HG03460 (cell line): ENCODE data around the gene GRIK5.
A peak's percentile ranks its signal among the peaks of the same experiment; 100 is the strongest.

ENCODE experiments used
- ATAC-seq: cut with Tn5 transposase; IDR thresholded peaks from one replicate; pipeline ENCODE4 v1.9.1; 2021; ENCODE audit not compliant: unreplicated experiment

GRIK5 gene

GRCh38 chr19:42076380-42076944 lies 6.5 kb upstream of the GRIK5 start:
- no peak for ATAC-seq

DNA sequence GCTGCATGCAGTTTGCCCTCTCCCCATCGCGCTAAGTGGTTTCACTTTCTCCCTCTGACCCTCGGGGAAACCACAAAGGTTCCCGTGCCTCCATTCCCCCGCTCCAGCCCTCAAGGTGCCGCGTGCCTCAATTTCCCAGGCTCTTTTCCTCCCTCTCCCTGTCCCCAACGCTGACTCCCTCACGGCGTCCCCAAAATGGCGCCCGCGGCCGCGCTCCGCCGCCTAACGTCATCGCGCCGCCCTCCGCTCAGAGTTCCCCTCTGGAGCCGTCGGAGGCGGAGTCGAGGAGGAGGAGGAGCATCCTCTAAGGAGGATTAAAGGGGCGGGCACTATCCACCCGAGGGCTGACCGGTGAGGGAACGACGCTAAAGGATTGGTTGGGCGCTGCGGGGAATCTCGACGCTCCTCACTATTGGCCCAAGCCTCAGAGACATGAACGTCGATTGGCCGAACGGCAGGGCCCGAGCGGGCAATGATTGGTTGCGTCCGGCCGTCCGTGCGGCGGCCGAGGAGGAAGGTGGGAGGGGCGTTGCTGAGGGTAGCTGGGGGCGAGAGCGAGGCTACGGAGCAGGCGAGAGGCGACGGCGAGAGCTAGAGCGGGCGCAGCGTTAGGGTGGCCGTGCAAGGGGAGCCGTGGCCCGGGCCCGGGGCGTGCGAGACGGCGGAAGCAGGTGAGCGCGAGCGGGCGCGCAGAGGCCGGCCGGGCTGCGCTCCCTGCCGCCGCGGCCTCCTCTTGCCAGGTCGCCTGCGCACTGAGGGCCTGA lies 5.8 kb upstream of the GRIK5 start, which contains the start of gene ZNF574:
ZNF574 (plus strand) TSS at position 551 of the 764 bp plus-strand sequence. CDS start 2,441 bp downstream, outside the sequence.
- peak; percentile 91 for ATAC-seq

DNA sequence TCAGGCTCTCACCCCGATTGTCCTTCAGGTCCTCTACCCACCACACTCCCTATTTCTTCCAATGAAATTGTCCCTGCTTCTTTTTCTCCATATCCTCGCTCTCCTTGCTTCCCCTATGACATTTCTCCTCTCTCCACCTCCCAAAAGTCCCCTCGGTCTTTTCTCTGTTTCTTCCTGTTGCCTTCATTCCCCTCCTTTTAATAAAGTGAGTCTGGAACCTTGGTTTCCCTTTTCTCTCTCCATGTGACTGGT lies 5.3 kb upstream of the GRIK5 start:
- no peak for ATAC-seq

GRCh38 chr19:42074513-42075363 lies 4.7 kb upstream of the GRIK5 start:
- no peak for ATAC-seq

- ATAC-seq: no peak
Observed at GRCh38 chr19:42071247-42071646, 1.2 kb upstream of the GRIK5 start.

GRCh38 chr19:42068756-42069571 lies 1.0 kb downstream of the GRIK5 start:
- no peak for ATAC-seq

GRCh38 chr19:42068361-42068755 lies 1.6 kb downstream of the GRIK5 start:
- no peak for ATAC-seq

DNA sequence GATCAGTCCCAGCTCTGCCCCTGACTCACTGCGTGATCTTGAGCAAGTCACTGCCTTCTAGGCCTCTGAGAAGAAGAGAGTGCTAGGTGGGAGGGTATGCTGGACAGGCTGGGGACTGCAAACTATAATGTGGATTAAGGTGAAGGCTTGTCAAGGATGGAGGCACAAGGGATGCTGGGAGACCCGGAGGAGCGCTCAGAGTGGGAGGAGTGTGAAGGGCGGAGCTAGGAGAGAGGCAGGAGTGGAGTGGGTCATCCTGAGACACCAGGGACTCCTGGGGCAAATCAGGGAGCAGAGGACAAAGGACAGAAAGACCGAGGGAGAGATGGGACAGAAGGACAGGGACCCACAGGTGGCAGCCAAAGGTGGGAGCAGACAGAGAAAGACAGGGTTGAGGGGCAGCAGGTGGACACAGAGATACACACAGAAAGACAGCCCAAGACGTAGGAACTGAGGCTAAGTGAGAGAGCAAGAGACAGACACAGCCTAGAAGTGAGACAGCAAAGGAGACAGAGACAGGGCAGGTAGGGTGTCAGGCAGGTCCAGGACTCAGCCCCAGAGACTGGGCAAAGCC lies 2.6 kb downstream of the GRIK5 start:
- no peak for ATAC-seq

- ATAC-seq: no peak
Observed at GRCh38 chr19:42066075-42066754, 3.8 kb downstream of the GRIK5 start.

DNA sequence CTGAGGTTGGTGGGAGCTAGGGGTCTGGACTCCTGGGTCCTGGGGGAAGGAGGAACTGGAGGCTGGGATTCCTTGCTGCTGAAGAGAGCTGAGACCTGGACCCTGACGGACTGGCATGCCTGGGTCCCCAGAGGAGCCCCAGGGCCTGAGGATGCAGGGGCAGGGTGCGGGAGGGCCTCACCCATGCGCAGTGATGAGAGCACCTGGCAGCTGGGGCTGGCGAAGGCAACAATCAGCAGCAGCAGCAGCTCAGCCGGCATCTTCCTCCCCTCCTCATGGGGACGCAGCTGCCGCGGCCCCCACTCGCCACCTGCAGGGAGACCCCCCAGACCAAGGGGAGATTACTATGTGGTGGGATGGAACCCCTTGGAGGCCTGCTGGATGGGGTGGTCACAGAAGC lies 4.5 kb downstream of the GRIK5 start:
- no peak for ATAC-seq

GRCh38 chr19:42065051-42065450 lies 5.0 kb downstream of the GRIK5 start:
- no peak for ATAC-seq

GRCh38 chr19:42064432-42064831 lies 5.6 kb downstream of the GRIK5 start:
- no peak for ATAC-seq

- no peak for ATAC-seq
Observed at GRCh38 chr19:42062381-42062780, 7.6 kb downstream of the GRIK5 start.

GRCh38 chr19:42060117-42060516 lies 9.9 kb downstream of the GRIK5 start:
- no peak for ATAC-seq

- no peak for ATAC-seq
Observed at GRCh38 chr19:42059196-42059595, 10.8 kb downstream of the GRIK5 start.

DNA sequence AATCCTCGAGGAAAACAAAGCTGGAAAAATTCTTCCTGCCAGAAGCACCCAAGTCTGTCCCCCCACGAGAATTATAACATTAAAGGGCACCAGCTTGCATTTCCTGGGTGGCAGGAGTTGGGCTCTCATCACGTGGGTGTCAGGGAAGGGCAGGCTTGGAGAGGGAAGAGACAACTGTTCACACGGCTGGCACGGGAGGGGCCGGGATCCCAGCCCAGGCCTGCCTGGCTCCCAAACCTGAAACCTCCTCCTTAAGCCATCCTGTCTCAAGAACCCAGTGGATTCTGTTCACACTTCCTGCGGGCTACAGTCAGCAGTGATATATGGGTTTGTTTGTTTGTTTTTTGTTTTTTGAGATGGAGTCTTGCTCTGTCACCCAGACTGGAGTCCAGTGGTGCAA lies 12.2 kb downstream of the GRIK5 start:
- ATAC-seq: no peak

- no peak for ATAC-seq
Observed at GRCh38 chr19:42054205-42054604, 15.8 kb downstream of the GRIK5 start.

GRCh38 chr19:42053037-42053935 lies 16.7 kb downstream of the GRIK5 start:
- ATAC-seq: no peak

GRCh38 chr19:42052241-42052863 lies 17.7 kb downstream of the GRIK5 start:
- ATAC-seq: no peak
